GM12873 (cell line): Measurements from ENCODE around the gene AP3S1.

Source experiments
- CTCF ChIP-seq: IDR thresholded peaks from 2 replicates; pipeline ENCODE4 v1.5.1; 2012; ENCODE audit warnings: low read depth, mild to moderate bottlenecking, moderate library complexity, low read length, control low read depth; ENCODE audit not compliant: insufficient read depth; ENCODE audit errors: missing control alignments

AP3S1 gene

GRCh38 chr5:115815006-115815692 is 26.6 kb upstream of the AP3S1 start:
- TF ChIP-seq CTCF = no peak

GRCh38 chr5:115815693-115816225 is 26.0 kb upstream of the AP3S1 start:
- TF ChIP-seq CTCF = no peak

- TF ChIP-seq CTCF = no peak
These were observed 25.3 kb upstream of the AP3S1 start, which contains the start of gene CDO1 for GRCh38 chr5:115816226-115817081. TSS of gene CDO1 (minus strand) at chr5:115816659. CDS start at chr5:115816397, 262 bp downstream.

- TF ChIP-seq CTCF = no peak
These were observed 24.3 kb upstream of the AP3S1 start for GRCh38 chr5:115817386-115817785.

GRCh38 chr5:115818821-115819220 is 22.9 kb upstream of the AP3S1 start:
- TF ChIP-seq CTCF = no peak

- no peak for TF ChIP-seq CTCF
These were observed 20.9 kb upstream of the AP3S1 start for GRCh38 chr5:115820846-115821245.

- no peak for TF ChIP-seq CTCF
These were observed 15.8 kb upstream of the AP3S1 start for GRCh38 chr5:115825948-115826347.
